Neural crest cell (in vitro differentiated cells): Measurements from ENCODE around the gene SURF4. TPM values are rescaled to one million over a fixed set of nuclear protein-coding genes. Genes with fewer than 3 reads are reported as not detected.
A peak's percentile ranks its signal among the peaks of the same experiment; 100 is the strongest.

Experiments
- DNase-seq: peaks from one replicate; pipeline ENCODE4 v3.0.0; 2021; ENCODE audit warnings: low read depth, mixed read lengths, low spot score
- H3K27ac Mint-ChIP-seq: one replicate; pipeline ENCODE4 v1.8.0; 2021; ENCODE audit warnings: mild to moderate bottlenecking, mixed read lengths; ENCODE audit not compliant: unreplicated experiment
- H3K27me3 Mint-ChIP-seq: 2 replicates; pipeline ENCODE4 v1.8.0; 2021; ENCODE audit warnings: low read depth, mild to moderate bottlenecking, mixed read lengths
- H3K36me3 Mint-ChIP-seq: 2 replicates; pipeline ENCODE4 v1.8.0; 2021; ENCODE audit warnings: low read depth, mild to moderate bottlenecking, mixed read lengths
- H3K4me1 Mint-ChIP-seq: 2 replicates; pipeline ENCODE4 v1.8.0; 2021; ENCODE audit warnings: mixed read lengths
- H3K4me3 Mint-ChIP-seq: one replicate; pipeline ENCODE4 v1.8.0; 2021; ENCODE audit warnings: mild to moderate bottlenecking, mixed read lengths
- H3K9me3 Mint-ChIP-seq: 2 replicates; pipeline ENCODE4 v1.8.0; 2021; ENCODE audit warnings: mixed read lengths
- total RNA-seq: library from RNA; stranded (reverse); gene quantifications from 2 replicates; pipeline ENCODE4 v1.2.1, GENCODE V29; 2021
- TF ChIP-seq, protein P1 (sequence below): fragments of 200-600 bp; sonication (generic); conservative IDR thresholded peaks from 2 replicates; pipeline ENCODE4 v1.5.0; 2021; ENCODE audit warnings: antibody characterized with exemption, mild to moderate bottlenecking

The SURF4 gene
- total RNA-seq, 1 donor from 2014 or later = 136 TPM

- peaks cover 26% of the 10 kb centered on the region for H3K4me1 Mint-ChIP-seq
- TF ChIP-seq, protein P1, sequence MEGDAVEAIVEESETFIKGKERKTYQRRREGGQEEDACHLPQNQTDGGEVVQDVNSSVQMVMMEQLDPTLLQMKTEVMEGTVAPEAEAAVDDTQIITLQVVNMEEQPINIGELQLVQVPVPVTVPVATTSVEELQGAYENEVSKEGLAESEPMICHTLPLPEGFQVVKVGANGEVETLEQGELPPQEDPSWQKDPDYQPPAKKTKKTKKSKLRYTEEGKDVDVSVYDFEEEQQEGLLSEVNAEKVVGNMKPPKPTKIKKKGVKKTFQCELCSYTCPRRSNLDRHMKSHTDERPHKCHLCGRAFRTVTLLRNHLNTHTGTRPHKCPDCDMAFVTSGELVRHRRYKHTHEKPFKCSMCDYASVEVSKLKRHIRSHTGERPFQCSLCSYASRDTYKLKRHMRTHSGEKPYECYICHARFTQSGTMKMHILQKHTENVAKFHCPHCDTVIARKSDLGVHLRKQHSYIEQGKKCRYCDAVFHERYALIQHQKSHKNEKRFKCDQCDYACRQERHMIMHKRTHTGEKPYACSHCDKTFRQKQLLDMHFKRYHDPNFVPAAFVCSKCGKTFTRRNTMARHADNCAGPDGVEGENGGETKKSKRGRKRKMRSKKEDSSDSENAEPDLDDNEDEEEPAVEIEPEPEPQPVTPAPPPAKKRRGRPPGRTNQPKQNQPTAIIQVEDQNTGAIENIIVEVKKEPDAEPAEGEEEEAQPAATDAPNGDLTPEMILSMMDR = no peak
- peaks cover 1% of the 10 kb centered on the region for H3K27me3 Mint-ChIP-seq
- no peak overlapping the region for H3K27ac Mint-ChIP-seq
- DNase-seq = no peak
- H3K9me3 Mint-ChIP-seq = no peaks in the 10 kb centered on the region
- H3K4me3 Mint-ChIP-seq = peak overlapping the region; percentile 64
- no peaks in the 10 kb centered on the region for H3K36me3 Mint-ChIP-seq
Measured at GRCh38 chr9:133420392-133420827, 44.5 kb upstream of the SURF4 start.

DNA sequence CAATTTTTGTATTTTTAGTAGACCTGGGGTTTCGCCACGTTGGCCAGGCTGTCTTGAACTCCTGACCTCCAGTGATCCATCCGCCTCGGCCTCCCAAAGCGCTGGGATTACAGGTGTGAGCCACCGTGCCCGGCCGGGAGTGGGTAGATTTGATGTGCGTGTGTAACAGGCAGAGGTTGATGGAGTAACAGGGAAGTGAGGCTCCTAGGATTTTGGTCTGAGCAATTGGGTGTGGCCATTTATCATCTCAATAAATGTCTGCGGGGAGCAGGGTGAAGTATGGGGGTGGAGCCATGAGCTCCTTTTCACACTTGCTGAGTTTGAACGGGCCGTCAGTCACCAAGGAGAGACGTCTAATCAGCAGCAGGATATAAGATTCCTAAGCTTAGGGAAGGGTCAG lies 43.1 kb upstream of the SURF4 start:
- peaks cover 2% of the 10 kb centered on the region for H3K36me3 Mint-ChIP-seq
- H3K4me1 Mint-ChIP-seq = peaks cover 26% of the 10 kb centered on the region
- no peak for DNase-seq
- peak overlapping the region; percentile 94 for H3K4me3 Mint-ChIP-seq
- no peaks in the 10 kb centered on the region for H3K27me3 Mint-ChIP-seq
- TF ChIP-seq, protein P1 = no peak
- no peaks in the 10 kb centered on the region for H3K9me3 Mint-ChIP-seq
- H3K27ac Mint-ChIP-seq = peak overlapping the region; percentile 55

DNA sequence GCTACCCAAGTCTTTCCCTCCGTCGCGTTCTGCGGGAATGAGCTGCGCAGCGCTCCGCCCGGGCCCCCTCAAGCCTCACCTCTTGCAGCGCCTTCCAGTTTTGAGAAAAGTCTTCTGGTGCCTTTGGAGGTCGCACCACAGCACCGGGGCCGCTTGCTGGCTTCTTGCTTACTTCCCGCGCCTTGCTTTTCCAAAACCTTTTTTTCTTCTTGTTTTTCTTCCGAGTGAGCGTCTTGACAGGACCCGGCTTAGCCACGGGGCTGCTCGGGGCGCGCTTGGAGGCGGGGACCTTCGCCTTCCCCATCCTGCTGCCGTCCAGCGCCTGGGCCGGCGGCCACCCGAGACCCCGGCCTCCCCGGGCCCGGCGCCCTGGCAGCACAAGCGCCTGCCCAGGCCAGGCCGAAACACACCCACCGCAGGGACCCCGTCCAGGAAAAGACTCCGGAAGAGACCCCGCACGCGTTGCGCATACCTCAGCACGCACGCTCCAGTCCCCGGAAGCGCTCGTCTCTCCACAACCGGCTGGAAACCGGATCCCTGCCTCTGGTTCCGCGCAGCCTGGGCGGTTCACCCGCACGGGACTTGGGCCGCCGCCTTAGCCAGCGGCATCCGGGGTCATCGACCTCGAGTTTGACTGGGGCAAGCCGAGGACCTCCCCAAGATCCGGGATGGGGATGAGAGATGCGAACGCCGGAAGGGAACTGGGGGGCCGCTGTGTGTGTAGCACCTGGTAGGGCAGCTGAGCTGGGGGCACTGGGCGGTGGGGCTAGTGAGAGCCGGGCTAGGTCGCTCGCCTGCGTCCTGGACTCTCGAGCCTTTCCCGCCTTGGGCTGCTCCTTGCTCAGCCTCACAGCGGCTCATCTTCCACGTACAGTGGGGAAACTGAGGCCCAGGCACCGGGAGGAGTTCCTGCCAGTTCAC lies 41.9 kb upstream of the SURF4 start, which contains the start of gene REXO4:
Gene REXO4, minus strand, starts transcription at position 470 of the 921 bp plus-strand sequence. Its CDS starts 166 bp downstream, at position 304.
- peak; percentile 91 for DNase-seq
- Mint-ChIP-seq H3K36me3 (peaks cover 2% of the 10 kb centered on the region), H3K4me3 (peak within 1 kb of the TSS; percentile 94), H3K27ac (peak within 1 kb of the TSS; percentile 96), H3K27me3 (no peaks in the 10 kb centered on the region), H3K9me3 (no peaks in the 10 kb centered on the region), H3K4me1 (peaks cover 26% of the 10 kb centered on the region)
- TF ChIP-seq, protein P1 = no peak

GRCh38 chr9:133415170-133415569 lies 39.3 kb upstream of the SURF4 start:
- Mint-ChIP-seq H3K9me3 (no peaks in the 10 kb centered on the region), H3K27ac (no peak overlapping the region), H3K4me3 (peak overlapping the region; percentile 23), H3K36me3 (peaks cover 3% of the 10 kb centered on the region), H3K27me3 (no peaks in the 10 kb centered on the region), H3K4me1 (peaks cover 26% of the 10 kb centered on the region)
- TF ChIP-seq, protein P1 = no peak
- no peak for DNase-seq

DNA sequence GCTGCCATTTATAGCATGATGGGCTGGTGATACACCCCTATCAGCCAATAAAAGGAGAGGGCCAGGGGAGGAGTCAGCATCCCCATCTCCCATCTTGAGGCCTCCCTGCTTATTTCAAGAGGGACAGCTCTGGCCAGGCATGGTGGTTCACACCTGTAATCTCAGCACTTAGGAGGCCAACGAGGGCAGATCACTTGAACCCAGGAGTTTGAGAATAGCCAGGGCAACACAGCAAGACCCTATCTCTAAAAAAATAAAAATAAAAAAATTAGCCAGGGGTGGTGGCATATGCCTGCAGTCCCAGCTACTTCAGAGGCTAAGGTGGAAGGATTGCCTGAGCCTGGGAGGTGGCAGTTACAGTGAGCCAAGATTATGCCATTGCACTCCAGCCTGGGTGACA lies 32.2 kb upstream of the SURF4 start:
- Mint-ChIP-seq H3K4me1 (no peaks in the 10 kb centered on the region), H3K4me3 (no peak overlapping the region), H3K27me3 (no peaks in the 10 kb centered on the region), H3K9me3 (no peaks in the 10 kb centered on the region), H3K36me3 (peaks cover 10% of the 10 kb centered on the region), H3K27ac (no peak overlapping the region)
- DNase-seq = no peak
- TF ChIP-seq, protein P1 = no peak
